Activated CD8-positive, alpha-beta memory T cell treated with anti-CD3 and anti-CD28 coated beads for 24 hours (primary cell): ENCODE measurements around the gene PTPN18.

Experiments used
- DNase-seq: peaks from one replicate; pipeline ENCODE4 v3.0.0-alpha.2; 2020

The PTPN18 gene

DNA sequence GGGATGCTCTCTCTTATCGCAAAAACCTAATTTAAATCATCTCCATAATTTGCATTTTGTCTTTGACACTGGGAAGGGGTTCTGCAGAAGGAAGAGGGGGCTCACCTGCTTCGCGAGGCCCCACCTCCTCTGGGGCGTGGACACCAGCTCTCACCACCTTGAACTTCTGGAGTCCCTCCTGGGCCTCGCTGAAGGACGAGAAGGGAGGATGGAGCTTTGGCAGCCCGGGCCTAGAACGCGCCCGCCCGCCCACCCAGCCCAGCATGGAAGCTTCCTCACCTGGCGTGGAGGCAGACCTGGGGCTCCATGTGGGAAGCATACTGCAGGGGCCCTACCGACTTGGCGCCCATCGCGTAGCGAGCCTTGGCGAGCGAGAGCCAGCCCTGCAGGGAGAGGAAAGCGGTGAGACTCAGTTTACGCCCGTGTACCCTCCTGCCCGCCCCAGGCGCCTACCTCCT is 14.3 kb upstream of the PTPN18 start:
- DNase-seq = no peak

DNA sequence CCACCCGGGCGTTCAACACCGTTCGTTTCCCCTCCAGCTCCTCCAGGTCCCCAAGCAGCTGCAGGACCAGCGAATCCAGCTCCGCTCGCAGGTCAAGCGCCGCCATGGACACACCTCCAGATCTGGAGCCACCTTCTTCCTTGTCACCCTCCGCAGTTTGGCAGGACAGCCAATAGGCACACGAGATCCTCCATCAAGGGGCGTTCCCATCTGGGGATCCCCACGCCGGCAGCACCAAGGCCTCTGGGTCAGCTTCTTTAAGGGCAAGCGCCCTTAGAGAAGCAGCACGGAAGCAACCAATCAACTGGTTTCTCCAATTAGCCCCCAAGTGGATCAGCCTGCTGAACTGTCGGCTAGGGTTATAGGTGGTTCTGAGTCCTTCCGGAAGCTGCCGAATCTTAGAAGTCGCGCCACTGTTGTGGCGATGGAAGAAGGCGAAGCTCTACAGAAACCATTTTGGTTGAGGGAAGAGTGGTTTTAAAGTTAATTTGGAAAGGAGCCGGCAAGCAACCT is 13.8 kb upstream of the PTPN18 start:
- DNase-seq = peak; percentile 91

DNA sequence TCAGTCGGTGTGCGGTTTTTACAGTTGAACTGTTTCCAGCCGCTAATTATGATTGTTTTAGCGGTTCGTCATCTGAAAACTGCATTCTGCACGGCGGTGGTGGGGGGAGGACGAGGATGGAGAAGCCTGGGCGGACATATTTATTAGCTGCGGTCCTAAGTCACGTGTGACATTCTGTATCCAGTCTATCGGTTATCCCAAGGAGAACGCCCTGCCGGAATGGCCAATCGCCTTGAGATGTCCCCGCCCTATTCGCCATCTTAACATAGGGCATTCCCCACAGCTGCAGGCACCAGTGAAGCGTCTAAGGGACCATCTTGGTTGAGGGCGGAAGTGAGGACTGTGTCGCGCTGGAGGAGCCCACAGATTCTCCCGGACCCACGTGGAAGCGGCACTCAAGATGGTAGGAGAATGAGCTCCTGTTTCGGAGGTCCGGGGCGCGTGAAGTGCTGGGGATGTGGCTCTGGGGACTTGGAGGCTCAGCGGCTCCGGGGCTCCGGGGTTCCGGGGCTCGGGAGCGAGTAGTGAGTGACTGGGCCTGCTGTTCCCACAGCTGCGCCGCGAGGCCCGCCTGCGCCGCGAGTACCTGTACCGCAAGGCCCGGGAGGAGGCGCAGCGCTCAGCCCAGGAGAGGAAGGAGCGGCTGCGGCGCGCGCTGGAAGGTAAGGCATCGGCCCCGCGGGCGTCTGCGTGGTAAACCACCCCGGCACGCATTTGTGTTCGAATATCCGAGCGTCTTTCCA is 13.2 kb upstream of the PTPN18 start, which contains the start of gene IMP4:
Gene IMP4 (plus strand): TSS at position 365 of the 743 bp plus-strand sequence. CDS start 36 bp downstream, at position 401.
- peak; percentile 96 for DNase-seq

DNA sequence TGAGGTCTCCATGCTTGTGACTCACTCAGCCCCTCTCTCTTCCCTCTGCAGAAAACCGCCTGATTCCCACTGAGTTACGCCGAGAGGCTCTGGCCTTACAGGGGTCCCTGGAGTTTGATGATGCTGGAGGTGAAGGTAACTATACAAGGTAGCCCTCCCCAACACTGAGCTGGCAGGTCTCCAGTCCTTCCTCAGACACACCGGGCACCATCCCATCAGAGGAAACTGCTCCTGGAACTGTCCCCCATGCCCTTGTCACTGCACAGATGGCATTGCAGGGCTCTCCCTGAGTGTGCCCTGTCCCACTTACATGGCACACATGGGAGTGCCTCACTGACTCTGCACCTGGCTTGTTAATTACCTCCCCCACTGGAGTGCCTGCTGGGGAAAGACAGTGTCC is 11.3 kb upstream of the PTPN18 start:
- DNase-seq = no peak

DNA sequence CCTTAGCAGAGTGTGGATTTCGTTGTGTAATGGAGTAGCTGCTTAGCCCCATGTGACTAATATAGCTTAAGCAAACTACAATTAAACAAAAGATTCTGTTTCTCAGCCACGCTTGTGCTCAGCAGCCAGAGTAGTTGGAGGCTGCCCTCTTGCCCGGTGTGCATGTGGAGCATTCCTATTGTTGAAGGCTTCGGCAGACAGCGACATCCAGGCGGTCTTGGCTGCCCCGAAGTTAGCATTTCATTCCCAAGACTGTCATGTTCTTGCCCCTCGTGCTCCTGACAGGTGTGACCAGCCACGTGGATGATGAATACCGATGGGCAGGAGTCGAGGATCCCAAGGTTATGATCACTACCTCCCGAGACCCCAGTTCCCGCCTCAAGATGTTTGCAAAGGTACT is 10.8 kb upstream of the PTPN18 start:
- no peak for DNase-seq

DNA sequence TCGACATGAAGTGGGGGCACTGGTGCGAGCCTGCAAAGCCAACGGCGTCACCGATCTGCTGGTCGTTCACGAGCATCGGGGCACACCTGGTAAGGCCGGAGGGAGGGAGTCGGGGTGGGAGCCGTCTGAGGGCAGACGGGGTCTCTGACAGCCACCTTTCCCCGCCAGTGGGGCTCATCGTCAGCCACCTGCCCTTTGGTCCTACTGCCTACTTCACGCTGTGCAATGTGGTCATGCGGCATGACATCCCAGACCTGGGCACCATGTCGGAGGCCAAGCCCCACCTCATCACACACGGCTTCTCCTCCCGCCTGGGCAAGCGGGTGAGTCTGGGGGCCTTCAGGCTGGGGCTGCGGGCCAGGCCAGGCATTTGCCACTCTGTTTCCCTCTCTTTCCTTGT is 10.2 kb upstream of the PTPN18 start:
- DNase-seq = no peak

DNA sequence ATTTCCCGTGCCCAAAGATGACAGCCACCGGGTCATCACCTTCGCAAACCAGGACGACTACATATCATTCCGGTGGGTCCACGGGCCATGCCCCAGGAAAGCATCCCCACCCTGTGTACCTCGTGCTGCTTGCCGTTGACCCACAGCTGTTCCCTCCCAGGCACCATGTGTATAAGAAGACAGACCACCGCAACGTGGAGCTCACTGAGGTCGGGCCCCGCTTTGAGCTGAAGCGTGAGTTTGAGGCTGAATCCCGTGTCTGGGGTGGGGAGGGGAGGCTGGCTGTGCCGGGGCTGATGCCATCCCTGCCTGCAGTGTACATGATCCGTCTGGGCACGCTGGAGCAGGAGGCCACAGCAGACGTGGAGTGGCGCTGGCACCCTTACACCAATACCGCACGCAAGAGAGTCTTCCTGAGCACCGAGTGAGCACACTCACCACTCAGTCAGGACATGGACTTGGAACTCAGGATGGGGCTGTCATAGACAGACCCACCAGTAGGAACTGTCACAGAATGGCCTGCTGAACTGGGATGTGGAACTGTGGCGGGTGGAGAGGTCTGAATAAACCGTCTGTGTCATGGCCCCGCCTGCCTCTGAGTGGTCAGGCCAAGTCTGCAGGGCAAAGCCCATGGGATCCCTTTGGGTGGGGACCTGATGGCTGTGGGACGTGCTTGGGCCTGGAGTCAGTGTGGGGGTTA is 9.7 kb upstream of the PTPN18 start:
- no peak for DNase-seq

DNA sequence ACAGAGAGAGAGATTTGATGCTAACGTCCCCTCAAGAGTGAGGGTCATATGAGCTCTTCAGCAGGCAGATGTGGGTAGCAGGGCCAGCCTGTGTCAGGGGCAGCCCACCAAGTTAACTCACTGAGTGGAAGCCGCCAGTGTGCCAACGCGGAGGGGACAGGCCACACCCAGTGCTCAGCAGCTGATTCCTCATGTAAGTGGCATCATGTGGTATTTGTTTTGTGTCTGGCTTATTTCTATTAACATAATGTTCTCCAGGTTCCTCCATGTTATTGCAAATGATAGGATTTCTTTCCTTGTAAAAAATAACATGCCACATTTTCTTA is 9.2 kb upstream of the PTPN18 start:
- DNase-seq = no peak

DNA sequence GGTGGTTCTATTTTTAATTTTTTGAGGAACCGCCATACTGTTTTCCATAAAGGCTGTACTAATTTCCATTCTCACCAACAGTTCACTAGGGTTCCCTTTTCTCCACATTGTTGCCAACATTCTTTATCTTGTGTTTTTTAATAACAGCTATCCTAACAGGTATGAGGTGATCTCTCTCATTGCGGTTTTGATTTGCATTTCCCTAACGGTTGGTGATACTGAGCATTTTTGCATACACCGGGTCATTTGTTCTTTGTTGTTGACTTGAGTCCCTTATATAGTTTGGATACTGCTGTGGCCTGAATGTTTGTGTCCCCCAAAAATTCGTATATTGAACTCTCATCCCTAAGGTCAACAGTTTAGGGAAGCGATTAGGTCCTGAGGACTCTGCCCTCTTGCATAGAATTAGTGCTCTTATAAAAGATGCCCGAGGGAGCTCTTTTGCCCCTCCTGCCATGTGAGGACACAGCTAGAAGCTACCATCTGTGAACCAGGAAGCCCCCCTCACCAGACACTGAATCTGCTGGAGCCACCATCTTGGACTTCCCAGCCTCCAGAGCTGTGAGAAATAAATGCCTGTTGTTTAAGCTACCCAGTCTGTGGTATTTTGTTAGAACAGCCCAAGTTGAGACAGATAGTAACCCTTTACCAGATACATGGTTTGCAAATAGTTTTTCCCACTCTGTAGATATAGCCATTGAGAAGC is 8.5 kb upstream of the PTPN18 start:
- no peak for DNase-seq

DNA sequence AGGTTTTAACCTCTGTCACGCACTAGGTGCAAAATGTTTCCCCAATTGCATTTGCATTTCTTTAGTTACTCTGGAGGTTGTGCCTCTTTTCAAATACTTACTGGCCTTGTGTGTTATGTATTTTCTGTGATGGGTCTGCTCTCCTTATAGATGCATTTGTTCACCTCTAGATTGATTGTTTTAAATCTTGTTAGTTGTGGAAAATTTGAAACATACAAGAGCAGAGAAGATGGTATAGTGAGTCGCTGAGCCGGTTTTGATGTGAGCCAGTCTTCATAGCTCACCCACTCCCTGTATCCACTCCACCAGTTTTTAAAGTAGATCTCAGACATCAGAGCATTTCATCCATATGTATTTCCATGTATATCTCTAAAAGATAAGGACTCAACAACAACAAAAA is 6.7 kb upstream of the PTPN18 start:
- no peak for DNase-seq

DNA sequence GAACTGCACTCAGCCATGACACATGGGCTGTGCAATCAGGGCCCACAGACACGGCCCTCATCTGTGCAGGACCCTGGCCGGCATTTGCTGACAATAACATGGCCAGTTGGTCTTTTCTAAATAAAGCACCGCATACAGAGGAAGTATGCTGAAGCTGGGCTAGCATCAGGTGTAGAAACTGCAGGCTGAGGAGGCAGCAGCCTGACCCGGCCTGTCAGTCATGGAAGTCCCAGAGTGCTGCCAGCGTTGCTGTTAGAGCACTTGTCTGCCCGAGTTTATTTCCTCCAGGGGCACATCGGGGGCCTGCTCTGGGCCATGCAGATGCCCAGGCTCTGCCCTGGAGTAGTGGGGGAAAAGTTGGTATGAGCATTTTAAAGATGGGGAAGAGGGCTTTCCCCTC is 4.1 kb upstream of the PTPN18 start:
- no peak for DNase-seq

DNA sequence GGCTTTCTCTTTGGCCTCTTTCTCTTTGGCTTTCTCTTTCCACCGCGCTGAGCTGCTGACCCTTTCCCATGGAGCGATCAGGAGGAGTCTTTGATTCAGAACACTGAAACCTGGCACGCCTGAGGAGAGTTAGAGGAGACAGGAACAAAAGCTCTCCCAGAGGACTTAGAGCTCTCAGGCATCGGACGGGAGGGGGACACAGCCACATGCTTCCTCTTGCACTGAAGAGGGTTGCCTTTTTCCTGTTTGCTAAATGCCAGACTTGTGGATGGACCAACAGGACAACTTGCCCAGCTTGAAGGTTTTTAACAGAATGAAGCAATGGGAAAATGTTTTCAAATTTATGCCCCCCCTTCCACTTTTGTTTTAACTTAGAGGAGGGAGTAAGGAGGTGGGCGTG is 3.6 kb upstream of the PTPN18 start:
- DNase-seq = no peak

DNA sequence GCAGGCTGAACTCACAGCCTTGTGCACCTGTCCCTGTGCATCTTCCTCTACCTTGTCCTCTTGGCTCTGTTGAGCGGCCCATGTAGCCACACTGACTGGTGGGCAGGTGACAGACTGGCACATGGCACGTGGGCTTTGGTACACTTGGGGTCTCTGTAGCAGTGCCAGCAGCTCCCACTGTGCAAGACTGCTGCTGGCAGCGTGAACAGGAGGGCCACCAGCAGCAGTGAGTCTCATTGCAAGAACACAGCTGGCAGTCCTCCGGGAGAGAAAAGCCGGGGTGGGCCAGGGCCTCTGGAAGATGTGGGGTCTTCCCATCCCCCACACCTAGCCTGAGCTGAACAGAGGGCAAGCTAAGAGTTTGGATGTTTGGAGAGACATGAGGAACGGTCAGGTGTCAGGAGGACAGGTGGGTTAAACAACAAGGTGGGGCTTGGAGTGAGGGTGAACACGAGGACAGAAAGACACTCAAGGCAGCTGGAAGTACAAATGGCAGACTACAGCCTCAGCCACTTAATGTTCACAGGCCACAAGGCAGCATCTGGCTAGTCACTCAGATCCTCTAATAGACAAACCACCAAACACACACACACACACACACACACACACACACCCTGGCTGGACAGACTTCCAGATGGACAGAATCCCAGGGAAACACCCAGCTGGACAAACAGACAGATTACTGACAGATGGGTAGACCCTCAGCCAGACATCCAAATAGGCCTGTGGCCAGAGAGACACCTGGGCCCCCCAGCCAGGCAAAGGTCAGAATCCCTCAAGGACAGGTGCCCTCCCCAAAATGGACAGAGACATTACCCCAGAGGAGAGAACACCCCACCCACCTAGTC is 2.3 kb upstream of the PTPN18 start:
- DNase-seq = no peak

DNA sequence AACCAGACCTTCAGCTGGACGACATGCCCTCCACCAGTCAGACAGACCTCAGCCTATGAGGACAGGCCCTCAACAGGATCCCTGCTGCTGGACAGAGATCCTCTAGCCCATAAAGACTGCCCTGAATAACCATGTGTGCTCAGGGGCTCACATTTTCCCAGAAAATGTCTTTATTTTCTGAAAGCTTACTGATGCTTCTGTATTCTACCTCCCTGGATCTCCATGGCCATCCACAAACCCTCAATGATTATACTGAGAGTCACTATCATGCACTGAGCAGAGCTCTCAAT is 1.8 kb upstream of the PTPN18 start:
- no peak for DNase-seq

DNA sequence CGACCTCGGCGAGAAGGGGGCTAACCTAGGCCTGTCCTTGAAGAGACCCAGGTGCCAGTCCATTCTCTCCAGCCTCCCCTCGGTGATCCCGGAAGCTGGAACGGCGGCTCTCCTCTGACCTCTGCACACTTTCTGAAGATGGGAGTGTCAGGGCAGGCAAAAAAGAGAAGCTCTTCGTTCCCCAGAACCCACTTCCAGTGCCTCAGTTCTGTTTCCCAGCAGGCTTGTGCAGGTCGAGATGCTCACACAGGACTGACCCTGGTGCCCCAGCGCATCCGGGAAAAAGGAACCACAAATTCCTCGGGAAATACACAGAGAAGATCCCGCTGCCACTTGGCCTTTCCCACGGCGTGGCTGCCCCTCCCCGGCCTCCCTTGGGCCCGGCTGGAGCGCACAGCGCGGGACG is 681 bp upstream of the PTPN18 start:
- DNase-seq = no peak

DNA sequence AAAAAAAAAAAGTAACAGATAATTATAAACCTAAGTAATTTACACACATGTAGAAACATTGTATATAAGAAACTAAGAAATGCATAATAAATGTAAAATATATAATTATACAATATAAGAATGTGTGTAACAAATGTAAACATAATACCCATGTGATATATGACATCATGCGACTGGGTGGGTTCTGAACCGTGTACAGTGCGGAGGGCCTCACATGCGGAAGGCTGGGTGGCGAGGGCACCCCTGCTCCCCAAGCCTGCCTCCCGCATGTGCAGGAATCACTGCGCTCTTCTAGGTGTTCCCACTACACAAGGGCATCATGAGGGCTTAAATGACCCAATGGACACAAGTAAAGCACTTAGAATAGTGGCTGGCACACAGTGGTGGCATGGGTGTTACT is 2.0 kb downstream of the PTPN18 start:
- DNase-seq = no peak

DNA sequence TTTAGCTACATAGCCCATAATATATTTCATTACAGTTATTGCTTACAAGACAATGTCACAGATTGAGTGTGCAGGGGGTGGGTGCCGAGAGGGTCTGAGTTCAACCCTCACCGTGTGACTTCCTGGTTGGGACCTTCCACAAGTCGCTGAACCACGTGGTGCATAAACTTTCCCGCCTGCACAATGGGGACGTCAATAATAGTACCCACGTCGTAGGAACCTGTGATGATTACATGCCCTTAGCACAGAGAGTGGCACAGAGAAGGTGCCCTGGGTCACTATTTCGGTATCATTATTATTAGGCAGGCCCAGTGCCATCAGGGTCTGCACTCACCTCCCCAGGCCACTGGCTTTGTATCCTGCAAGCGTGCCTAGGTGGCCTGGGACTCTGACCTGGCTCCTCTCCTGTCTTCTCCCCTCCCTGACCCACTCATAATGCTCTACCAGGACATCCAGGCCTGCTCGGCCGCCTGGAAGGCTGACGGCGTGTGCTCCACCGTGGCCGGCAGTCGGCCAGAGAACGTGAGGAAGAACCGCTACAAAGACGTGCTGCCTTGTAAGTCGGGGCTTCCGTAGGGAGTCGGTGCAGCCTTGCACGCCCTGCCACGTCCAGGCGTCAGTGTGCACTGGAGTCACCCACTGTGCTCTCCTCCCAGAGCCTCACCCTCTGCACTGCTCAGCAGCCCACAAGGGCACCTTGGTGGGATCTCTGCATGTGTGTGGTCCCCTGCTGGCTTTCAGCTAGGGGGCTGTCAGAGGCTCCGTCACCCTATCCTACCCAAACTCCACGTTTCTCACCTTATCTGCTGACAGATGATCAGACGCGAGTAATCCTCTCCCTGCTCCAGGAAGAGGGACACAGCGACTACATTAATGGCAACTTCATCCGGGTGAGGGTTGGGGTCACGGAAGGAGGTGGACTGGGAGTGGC is 2.8 kb downstream of the PTPN18 start:
- DNase-seq = no peak

DNA sequence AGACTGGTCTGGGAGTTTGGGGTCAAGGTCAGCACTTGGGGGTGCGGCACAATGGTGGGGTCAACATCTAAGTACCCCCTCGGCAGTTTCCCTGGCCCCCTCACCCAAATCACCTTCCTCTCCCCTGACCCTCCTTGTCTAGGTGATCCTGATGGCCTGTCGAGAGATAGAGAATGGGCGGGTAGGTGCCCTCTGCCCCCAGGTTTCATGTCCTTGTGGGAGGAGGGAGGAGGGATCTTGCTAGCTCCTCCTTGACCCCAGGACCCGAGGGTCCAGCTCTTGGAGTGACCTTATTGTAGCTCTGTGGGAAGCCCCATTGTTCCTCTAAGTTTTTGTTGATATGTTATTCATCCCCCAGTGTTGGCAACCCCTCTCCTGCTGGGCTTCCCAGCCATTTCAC is 3.6 kb downstream of the PTPN18 start:
- no peak for DNase-seq

DNA sequence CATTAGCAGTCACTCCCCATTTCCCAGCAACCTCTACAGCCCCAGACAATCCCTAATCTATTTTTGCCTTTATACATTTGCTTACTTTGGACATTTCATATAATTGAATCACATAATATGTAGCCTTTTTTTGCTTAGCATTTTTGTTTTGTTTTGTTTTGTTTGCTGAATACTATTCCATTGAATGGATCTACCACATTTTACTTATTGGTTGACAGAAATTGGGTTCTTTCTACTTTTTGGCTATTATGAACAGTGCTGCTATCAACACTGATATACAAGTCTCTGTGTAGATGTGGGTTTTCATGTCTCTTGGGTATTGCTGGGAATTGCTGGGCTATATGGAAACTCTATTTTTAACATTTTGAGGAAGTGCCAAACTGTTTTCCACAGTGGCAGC is 7.6 kb downstream of the PTPN18 start:
- DNase-seq = no peak

DNA sequence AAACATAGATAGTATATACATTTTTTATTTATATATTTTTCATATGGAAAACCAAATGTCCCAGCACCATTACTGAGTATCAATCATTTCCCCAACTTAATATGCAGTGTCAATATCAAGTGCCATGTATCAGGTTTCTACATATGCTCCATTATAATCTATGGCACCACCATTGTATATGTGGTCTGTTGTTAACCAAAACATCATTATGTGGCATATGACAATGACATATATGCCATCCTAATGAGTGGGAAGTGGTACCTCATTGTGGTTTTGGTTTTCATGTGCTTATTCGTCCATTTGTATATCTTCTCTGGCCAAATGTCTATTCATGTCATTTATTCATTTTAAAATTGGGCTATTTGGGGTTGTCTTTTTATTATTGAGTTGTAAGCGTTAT is 9.2 kb downstream of the PTPN18 start:
- DNase-seq = no peak

DNA sequence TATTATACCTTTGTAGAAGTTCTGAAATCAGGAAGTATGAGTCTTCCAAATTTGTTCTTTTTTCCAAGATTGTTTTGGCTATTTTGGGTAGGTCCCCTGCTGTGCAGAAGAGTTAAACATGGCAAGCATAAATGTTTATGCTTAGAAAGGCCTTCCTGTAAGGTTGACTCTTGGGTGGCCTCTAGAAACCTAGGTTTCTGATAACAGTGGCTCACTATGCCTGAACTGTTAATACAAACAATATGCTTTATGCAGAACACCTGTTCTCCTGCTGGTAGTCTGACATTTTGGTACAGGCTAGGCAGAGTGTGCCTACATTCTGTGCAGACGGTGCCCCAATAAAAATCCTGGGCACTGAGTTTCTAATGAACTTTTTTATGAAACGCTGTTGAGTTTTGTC is 10.1 kb downstream of the PTPN18 start:
- DNase-seq = no peak

DNA sequence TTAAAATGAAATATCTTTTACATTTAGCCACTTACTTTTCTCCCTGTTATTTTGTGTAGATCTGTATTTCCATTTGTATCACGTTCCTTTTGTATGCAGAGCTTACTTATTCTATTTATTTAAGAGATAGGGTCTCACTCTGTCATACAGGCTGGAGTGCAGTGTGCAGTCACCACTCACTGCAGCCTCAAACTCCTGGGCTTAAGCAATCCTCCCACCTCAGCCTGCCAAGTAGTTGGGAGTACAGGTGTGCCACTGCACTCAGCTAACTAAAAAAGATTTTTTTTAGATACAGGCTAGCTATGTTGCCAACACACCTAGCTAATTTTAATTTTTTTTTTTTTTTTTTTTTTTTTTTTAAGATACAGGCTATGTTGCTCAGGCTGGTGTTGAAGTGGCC is 10.9 kb downstream of the PTPN18 start:
- no peak for DNase-seq
